ENCODE results near the gene ORM1. TPM values are rescaled to one million over a fixed set of nuclear protein-coding genes. Genes with fewer than 3 reads are reported as not detected.

Gene ORM1
- total RNA-seq, 1 experiment from 2014 or later: 4.4 TPM

DNA sequence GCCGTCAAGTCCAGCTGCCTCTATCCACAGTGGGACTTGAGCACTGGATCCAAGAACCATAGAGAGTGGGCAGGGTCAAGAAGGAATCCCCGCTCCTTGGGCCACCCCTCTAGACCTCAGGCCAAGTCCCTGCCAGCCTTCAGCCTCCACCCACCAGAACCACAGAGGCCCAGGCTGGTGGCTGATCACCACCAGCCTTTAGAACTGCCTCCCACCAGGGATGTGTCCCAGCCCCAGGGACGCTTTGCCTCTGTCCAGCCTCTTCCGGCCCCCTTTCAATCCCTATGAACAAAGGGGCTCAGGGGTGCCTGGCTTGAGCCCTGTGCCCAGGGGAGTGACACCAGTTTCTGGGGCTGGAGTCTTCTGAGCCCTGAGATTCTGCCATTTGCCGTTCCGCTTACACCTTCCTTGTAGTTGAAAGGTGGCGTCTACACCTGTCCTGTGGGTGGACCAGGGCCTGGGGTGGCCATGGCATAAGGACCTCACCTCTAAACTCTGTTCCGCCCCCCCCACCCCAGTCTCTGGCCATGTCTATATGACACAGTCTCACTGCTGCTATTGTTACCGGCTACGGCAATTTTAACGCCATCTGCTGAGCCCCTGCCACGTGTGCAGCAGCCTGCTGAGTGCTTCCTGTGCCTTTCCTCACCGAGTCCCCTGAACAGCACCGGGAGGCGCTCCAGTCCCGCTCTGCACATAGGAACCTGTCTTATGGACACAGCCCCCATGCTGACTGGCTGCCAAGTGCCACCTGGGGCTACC is 35.7 kb upstream of the ORM1 start:
- Histone ChIP-seq H3K9me3 (ENCODE audit: control insufficient read depth, low read depth, low read length) (no peaks in the 10 kb centered on the region), H3T11ph (ENCODE audit: low read length) (no peak overlapping the region), H4K5ac (ENCODE audit: insufficient read length, low read depth, low read length) (no peak overlapping the region), H3K27ac (ENCODE audit: insufficient read length, low read depth, low read length) (no peak overlapping the region), H3K9ac (ENCODE audit: extremely low read depth, insufficient read length, low read length) (no peak overlapping the region), H3K27me3 (ENCODE audit: insufficient read depth, low read length) (no peaks in the 10 kb centered on the region), H2AFZ (ENCODE audit: low read length) (no peak overlapping the region), H3K18ac (ENCODE audit: insufficient read length, low read depth, low read length) (no peak overlapping the region), H2AK5ac (ENCODE audit: insufficient read length, low read length) (no peak overlapping the region), H3K4me1 (ENCODE audit: insufficient read depth, low read length) (0 out of 2 replicates have a peak, but pooled peaks cover 3% of the 10 kb centered on the region), H3K23me2 (ENCODE audit: insufficient read length, low read depth, low read length, poor library complexity, severe bottlenecking) (no peaks in the 10 kb centered on the region), H4K8ac (replicated peaks; ENCODE audit: insufficient read length, low read depth, low read length) (no peak overlapping the region), H3K4me2 (ENCODE audit: insufficient read depth, insufficient read length, low read length) (no peak overlapping the region), H3K56ac (ENCODE audit: insufficient read length, low read depth, low read length) (no peak overlapping the region), H4K91ac (ENCODE audit: insufficient read length, low read depth, low read length) (no peak overlapping the region), H2BK5ac (ENCODE audit: insufficient read length, low read length) (no peak overlapping the region), H3K79me2 (ENCODE audit: insufficient read depth, low read length) (no peaks in the 10 kb centered on the region), H2BK20ac (ENCODE audit: low read depth, low read length, poor library complexity, severe bottlenecking) (no peak overlapping the region), H3K23ac (ENCODE audit: insufficient read length, low read depth, low read length) (no peak overlapping the region), H2BK12ac (ENCODE audit: insufficient read length, low read depth, low read length) (no peak overlapping the region), H4K20me1 (ENCODE audit: control insufficient read depth, insufficient read depth, insufficient read length) (no peaks in the 10 kb centered on the region), H3K4ac (ENCODE audit: low read depth, low read length) (no peak overlapping the region), H2BK15ac (ENCODE audit: low read depth, low read length) (no peak overlapping the region), H3K79me1 (ENCODE audit: insufficient read depth, low read depth, low read length, poor library complexity, severe bottlenecking) (no peaks in the 10 kb centered on the region), H3K14ac (ENCODE audit: insufficient read depth, low read length) (no peak overlapping the region), H2BK120ac (ENCODE audit: low read depth, low read length, poor library complexity, severe bottlenecking) (no peak overlapping the region)
- no CpG with 5 or more reads among the region's 16 CpGs for WGBS (ENCODE audit: extremely low coverage, insufficient read length, low lambda C conversion rate)
- Mint-ChIP-seq H3K4me1 (peaks cover 14 to 29% of the 10 kb centered on the region in 2 experiments), H3K4me3 (no peak overlapping the region), H3K36me3 (ENCODE audit: insufficient read depth in 1 of 3, low read depth in 3 of 3) (peaks cover 0 to 7% (median 4%) of the 10 kb centered on the region in 3 experiments; a peak in 5 of 7 replicates), H3K27ac (peak overlapping the region in 1 of 3 experiments; percentile 39; a peak in 1 of 7 replicates), H3K27me3 (ENCODE audit: low read depth) (no peaks in the 10 kb centered on the region), H3K9me3 (no peaks in the 10 kb centered on the region; a peak in 1 of 5 replicates)
- TF ChIP-seq, protein P1, sequence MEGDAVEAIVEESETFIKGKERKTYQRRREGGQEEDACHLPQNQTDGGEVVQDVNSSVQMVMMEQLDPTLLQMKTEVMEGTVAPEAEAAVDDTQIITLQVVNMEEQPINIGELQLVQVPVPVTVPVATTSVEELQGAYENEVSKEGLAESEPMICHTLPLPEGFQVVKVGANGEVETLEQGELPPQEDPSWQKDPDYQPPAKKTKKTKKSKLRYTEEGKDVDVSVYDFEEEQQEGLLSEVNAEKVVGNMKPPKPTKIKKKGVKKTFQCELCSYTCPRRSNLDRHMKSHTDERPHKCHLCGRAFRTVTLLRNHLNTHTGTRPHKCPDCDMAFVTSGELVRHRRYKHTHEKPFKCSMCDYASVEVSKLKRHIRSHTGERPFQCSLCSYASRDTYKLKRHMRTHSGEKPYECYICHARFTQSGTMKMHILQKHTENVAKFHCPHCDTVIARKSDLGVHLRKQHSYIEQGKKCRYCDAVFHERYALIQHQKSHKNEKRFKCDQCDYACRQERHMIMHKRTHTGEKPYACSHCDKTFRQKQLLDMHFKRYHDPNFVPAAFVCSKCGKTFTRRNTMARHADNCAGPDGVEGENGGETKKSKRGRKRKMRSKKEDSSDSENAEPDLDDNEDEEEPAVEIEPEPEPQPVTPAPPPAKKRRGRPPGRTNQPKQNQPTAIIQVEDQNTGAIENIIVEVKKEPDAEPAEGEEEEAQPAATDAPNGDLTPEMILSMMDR (conservative IDR thresholded peaks at IDR 0.05): no peak
- DNase-seq: peak; percentile 29
